Middle frontal gyrus (tissue), 1 donor: Measurements from ENCODE around the gene ZW10.
"Not testable (repeated sequence)": the region's sequence is repeated elsewhere in the genome, so short reads cannot be mapped to it uniquely, and the experiment has no call there.

Source experiments
- DNase-seq: peaks from one replicate; pipeline ENCODE4 v3.0.0-alpha.2; 2015; ENCODE audit warnings: low spot score; ENCODE audit errors: extremely low spot score

Gene ZW10, protein sequence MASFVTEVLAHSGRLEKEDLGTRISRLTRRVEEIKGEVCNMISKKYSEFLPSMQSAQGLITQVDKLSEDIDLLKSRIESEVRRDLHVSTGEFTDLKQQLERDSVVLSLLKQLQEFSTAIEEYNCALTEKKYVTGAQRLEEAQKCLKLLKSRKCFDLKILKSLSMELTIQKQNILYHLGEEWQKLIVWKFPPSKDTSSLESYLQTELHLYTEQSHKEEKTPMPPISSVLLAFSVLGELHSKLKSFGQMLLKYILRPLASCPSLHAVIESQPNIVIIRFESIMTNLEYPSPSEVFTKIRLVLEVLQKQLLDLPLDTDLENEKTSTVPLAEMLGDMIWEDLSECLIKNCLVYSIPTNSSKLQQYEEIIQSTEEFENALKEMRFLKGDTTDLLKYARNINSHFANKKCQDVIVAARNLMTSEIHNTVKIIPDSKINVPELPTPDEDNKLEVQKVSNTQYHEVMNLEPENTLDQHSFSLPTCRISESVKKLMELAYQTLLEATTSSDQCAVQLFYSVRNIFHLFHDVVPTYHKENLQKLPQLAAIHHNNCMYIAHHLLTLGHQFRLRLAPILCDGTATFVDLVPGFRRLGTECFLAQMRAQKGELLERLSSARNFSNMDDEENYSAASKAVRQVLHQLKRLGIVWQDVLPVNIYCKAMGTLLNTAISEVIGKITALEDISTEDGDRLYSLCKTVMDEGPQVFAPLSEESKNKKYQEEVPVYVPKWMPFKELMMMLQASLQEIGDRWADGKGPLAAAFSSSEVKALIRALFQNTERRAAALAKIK

DNA sequence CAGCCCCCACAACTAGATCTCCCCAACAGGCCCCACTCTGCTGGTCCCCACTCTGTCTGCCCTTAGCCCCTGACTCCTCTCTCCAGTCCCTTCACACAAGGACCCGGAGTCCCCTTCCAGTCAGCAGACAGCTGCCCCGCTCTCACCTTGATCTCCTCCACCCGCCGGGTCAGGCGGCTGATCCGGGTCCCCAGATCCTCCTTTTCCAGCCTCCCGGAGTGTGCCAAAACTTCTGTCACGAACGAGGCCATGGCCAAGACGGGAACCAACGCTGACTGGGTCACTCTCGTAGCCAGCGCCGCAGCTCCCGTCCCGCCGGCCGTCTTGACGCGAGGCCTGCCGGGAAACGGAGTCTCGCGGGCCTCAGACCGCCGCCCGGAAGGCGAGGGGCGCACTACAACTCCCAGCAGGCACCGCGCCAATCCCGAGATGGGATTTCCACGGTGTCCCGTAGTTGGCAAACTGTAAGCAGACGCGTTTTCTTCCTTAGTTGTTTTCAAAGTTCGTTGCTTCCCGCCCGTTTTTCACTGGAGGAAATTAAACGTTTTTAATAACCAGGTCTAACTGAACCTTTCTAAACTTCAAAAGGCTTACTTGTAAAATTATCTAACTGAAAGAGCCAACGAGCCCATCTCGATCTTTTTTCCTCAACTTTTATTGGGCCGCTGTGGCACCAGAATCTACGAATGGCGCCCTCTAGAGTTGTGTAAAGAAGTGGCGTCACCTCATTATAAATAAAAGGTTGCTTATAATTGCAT, at the start of gene ZW10:
TSS of gene ZW10 (minus strand) at position 277 of the 758 bp plus-strand sequence. CDS start at position 251, 26 bp downstream.
- DNase-seq = peak; percentile 92

- no peak for DNase-seq
Observed at GRCh38 chr11:113818426-113818825, 44.9 kb upstream of the ZW10 start.

DNA sequence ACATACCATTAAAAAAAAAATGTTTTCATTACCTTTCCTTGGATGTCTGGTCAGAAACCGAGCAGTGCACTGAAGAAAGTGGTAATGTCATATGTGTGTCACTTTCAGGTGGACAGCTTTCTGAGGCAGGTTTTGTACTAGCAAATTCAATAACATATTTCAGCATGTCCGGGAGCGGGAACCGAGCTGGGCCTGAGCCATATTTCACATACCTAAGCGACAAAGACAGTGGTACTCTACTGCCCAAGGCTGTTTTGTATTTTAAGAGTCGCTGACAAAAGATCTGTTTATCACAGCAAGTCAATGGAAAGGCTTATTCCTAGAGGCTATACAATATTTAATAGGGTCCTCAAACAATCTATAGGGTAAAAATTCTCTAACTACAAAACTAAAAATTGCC, 44.1 kb upstream of the ZW10 start:
- no peak for DNase-seq

- no peak for DNase-seq
Observed at GRCh38 chr11:113817162-113817561, 43.7 kb upstream of the ZW10 start.

DNA sequence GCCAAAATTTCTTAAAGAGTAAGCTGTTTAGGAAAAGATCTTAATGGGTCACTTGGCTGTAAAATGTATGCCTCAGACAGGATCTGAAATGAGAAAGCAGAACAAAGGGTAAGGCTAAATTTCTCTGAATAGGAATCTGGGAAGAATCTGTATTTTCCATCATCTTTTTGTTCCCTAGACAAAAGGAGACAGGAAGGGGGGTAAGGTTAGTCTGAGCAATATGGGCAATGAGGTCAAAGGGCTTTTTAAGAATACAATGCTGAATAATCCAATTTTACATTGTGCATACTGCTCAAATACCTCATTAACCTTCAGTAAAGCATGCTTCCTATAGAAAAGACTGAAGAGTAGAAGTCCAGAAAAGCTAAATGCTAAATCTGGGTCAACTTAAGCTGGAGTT, 40.7 kb upstream of the ZW10 start:
- no peak for DNase-seq

DNA sequence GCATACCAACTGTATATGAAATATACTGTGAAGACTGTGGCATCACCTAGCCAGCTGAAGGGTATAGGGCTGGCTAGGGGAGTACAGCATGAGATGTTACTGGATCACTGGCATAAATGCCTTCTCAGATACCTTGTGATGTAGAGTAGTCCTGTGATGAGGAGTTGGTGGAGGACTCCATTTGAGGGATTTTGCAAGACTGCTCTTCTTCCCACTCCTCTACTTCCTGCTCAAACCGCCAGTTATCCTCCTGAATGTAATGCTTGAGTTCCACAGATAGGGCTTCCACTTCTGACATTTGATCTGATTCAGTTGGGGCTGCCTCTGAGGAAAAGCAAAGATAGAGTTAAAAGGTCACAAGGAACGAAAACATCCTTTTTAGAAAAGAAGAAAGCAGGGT, 35.4 kb upstream of the ZW10 start:
- no peak for DNase-seq

- no peak for DNase-seq
Observed at GRCh38 chr11:113806406-113806805, 32.9 kb upstream of the ZW10 start.

DNA sequence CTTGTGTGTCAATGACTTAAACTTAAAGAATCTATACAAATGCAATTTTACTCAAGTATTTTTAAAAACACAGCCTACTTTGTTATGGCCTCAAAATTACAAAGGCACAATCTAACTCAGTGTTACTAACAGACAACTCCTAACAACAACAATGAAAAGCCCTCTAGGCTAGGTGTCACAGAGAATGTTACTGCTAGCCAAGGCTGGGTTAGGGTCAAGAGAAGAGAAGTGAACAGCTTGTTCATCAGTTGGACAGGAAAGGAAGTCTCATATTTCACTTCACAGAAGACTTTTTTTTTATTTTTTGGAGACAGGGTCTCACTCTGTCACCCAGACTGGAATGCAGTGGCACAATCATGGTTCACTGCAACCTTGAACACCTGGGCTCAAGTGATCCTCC, 32.1 kb upstream of the ZW10 start:
- DNase-seq = no peak

DNA sequence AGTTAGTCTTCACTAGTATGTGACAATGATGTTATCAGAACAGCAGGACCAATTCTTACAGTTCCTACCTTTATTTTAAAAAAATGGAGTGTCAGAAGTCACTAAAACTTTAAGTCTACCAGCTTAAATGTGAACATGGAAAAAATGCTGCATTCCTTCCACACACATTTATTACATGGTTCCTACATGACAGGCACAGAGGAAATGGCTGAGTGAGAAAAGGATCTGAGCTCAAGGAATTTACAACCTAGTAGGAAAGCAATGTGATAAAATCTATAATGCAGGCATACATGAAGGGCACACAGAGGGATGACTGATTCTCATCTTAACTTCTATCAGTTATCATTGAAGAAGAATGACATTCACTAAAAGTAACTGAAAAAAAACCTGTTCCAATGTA, 29.1 kb upstream of the ZW10 start:
- DNase-seq = no peak

GRCh38 chr11:113796663-113797259, 23.3 kb upstream of the ZW10 start:
- peak; percentile 65 for DNase-seq

- DNase-seq = no peak
Observed at GRCh38 chr11:113789675-113790320, 16.3 kb upstream of the ZW10 start.

- DNase-seq = not testable (repeated sequence)
Observed at GRCh38 chr11:113789016-113789415, 15.5 kb upstream of the ZW10 start.

DNA sequence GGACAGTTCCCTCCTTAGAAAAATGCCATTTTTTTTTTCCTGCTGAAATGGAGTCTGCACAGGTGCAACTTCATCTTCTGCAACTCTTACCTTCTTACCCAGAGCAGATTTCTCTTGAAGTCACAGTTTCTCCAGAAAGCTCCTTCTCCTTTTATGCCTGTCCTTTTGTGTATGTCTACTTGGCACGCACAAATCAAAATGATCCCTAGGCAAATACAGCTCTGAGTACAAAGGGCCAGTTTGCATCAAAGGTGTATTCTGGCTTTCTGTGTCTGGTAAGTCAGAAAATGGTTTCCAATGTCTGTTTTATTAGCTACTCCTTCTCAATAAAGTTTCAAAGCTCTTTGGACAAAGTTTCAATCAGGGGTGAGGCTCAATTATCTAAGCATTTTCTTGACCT, 8.6 kb upstream of the ZW10 start:
- DNase-seq = no peak

DNA sequence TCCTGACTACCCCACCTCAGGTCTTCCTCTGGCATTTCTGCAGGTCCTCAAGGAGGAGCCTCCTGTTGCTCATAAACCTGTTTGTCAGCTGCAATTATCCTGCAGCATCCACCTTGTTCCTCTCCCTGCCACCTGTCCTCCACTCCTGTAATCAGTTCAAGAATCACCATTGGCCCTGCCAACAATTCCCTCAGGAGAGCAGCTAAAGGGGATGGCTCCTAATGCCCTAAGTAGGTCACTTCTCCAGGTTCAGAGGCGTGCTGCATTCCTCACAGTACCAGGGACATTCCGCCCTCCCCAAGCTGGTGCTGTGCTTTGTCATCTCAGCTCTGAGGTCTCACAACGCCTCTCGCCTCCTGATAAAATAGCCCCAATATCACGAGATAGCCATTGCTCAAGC, 8.2 kb upstream of the ZW10 start:
- no peak for DNase-seq

DNA sequence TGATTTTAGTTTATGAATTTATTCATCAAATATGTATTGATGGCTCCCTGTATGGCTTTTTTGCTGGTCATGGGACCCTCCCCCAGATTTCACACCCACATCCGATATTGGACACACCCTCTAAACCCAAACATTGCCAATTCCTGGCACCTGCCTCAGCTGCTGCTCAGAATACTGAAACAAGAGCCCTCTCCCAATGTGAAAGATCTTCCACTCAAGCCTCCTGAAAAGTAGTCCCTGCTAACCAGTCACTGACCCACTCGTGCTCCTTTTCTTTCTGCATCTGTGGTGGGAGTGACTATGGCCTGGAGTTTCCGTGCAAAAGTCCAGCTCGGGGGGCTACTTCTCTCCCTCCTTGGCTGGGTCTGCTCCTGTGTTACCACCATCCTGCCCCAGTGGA, 6.0 kb upstream of the ZW10 start, which contains the start of gene CLDN25:
TSS of gene CLDN25 (plus strand) at position 301 of the 400 bp plus-strand sequence. CDS start at position 301, 0 bp downstream.
- no peak for DNase-seq

DNA sequence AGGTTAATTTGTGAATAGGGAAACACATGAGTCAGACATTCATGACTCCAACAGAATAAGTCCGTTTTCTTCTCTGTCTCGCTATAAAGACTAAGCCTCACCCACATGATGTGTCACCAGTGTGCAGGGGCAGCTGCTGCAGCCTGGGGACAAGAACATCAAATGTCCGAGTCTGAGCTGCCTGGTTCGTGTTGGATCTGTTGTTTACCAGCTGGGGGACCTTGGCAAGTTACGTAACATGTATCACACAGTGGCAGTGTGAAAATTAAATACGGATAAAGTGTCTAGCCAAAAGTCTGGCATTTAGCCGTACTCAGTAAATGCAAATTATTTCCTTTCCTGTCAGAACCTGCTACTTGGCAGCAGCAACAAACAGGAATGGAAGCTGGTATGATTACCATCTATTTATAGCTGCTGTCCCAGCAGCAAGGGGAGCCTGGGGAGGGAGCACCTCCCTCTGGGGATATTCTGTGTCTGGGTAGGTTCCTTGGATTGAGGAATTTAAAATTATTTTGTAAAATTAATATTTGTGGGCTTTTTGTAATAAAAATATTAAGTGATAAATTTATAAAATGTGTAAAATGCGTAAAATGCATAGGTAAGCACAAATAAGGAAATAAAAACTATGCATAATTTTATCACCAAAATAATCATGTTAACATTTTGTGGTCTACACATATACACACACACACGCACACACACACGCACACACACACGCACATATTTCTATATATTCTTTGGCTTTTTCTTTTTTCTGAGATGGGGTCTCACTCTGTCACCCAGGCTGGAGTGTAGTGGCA, 4.8 kb upstream of the ZW10 start:
- DNase-seq = peak; percentile 71

DNA sequence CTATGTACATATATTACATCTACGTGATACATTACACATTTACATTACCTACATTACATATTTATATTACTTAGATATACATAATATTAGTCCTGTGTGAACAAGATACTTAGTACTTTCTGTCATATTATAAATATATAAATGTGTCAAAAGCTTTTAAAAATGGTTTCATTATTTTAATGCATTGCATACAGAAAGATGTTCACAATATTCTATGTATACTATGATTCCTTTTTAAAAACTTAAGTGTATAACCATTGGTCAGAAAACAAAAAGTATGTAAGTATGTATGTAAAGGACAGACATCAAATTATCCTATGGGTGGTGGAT, 647 bp upstream of the ZW10 start:
- DNase-seq = no peak

DNA sequence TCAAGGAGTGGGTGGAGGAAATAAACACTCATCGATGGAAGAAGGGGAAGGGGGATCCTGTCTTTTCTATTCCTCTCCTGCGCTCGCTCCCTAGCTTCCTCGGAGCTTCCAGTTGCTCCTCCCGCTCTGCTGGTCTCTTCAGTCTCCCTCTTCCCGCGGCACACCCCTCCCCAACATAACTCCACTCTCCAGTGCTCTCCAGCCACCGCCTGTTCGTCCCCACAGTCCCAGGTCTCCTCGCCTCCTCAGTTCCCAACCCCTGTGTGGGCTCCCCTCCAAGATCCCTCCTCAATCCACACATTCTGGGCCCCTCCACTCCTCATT, 438 bp downstream of the ZW10 start:
- DNase-seq = no peak

- no peak for DNase-seq
Observed at GRCh38 chr11:113771964-113772363, 1.5 kb downstream of the ZW10 start.

DNA sequence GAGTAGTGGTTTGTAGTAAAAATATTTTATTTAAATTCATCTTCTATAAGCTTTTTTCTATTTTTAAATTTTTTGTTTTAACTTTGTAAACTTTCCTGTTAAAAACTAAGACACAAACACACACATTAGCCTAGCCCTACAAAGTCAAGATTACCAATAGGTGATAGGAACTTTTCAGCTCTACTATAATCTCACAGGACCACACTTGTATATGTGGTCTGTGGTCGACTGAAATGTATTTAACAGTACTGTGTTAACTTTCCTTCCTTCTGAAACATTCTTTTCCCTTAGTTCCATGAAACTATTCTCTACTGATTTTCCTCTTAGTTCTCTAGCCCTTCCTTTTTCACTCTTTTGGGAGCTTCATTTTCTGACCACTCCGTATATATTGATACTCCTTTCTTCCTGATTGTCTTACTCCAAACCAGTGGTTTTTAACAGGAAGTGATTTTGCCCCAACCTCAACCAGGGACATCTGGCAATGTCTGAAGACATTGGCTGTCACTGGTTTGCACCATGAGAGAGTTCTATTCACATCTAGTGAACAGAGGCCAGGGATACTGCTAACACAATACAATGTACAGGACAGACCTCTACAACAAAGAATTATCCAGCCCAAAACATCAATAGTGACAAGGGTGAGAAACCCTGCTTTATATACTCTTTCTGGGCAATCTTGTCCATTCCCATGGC, 8.8 kb downstream of the ZW10 start:
- DNase-seq = no peak
